ENCODE measurements around the gene IRF2BPL.

GRCh38 chr14:77006132-77006531, 22.4 kb downstream of the IRF2BPL start:
- TF ChIP-seq EP300 (IDR thresholded peaks at IDR 0.05) = no peak
- no peak for TF ChIP-seq POLR2A (IDR thresholded peaks at IDR 0.05; ENCODE audit: low read depth)
- no peak for TF ChIP-seq CTCF (IDR thresholded peaks at IDR 0.05)
- no peak for TF ChIP-seq POLR2AphosphoS5 (IDR thresholded peaks at IDR 0.05)
